Measurements from ENCODE around the gene WDR20. TPM values are rescaled to one million over a fixed set of nuclear protein-coding genes. Genes with fewer than 3 reads are reported as not detected.
"Not testable (repeated sequence)": the region's sequence is repeated elsewhere in the genome, so short reads cannot be mapped to it uniquely, and the experiment has no call there.

WDR20 gene
- total and polyA plus RNA-seq, 10 of the 15 experiments (the other 5 are each of a cell fraction or from before 2014, with no cell fraction given): 9.1 to 25.9 (median 18.4) TPM

- FAIRE-seq: no peak
These were observed 11.0 kb downstream of the WDR20 start for GRCh38 chr14:102150744-102151143.

DNA sequence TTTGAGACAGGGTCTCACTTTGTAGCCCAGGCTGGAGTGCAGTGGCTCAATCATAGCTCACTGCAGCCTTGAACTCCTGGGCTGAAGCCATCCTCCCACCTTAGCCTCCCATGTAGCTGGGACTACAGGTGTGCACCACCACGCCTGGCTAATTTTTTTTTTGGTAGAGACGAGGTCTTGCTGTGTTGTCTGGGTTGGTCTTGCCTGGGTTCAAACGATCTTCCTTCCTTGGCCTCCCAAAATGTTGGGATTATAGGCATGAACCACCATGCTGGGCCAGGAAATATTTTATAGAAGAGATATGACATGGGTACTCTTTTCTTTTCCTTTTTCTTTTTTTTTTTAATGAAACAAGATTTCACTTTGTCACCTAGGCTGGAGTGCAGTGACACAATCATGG lies 11.7 kb downstream of the WDR20 start:
- H3K27me3 ChIP-seq (replicated peaks in 1 of 2; ENCODE audit: control insufficient read depth in 2 of 2, insufficient read depth in 2 of 2, low read length in 1 of 2); FAIRE-seq; H3K4me3 ChIP-seq; ATAC-seq; H2AFZ ChIP-seq (ENCODE audit: control insufficient read depth, low read depth, low read length); SMC1A ChIA-PET (ENCODE audit: uncharacterized antibody, unreplicated experiment); CTCF ChIA-PET; H3K4me1 ChIP-seq (ENCODE audit: control insufficient read depth, insufficient read depth, low read length); DNase-seq (ENCODE audit: low read depth, low spot score); H3K9ac ChIP-seq (ENCODE audit: control insufficient read depth, insufficient read depth, low read length); RAD21 ChIA-PET (ENCODE audit: unreplicated experiment); intact Hi-C loops (cut with micrococcal nuclease; ENCODE audit: unreplicated experiment); in situ Hi-C loops (cut with MboI); H3K36me3 ChIP-seq (ENCODE audit: control insufficient read depth in 2 of 2, insufficient read depth in 2 of 2, low read length in 1 of 2); BruUV-seq (replicated peaks); H3K27ac ChIP-seq (ENCODE audit: control insufficient read depth, insufficient read depth); H3K4me2 ChIP-seq (ENCODE audit: control insufficient read depth, insufficient read depth); H4K20me1 ChIP-seq (ENCODE audit: control insufficient read depth, insufficient read depth); H3K9me3 ChIP-seq (replicated peaks; ENCODE audit: control insufficient read depth, insufficient read depth, low read length): not testable (repeated sequence)
- POLR2A ChIA-PET: interaction anchor here (0.6 kb wide), 1 partner anchor 40 kb away, joined by 4 read pairs; no protein-coding TSS in a partner anchor
- 95% methylated on average over 3 of the region's 3 CpGs for WGBS (ENCODE audit: insufficient coverage, insufficient replicate concordance, low lambda C conversion rate, missing lambda C conversion rate)
- H3K79me2 ChIP-seq (ENCODE audit: control insufficient read depth, insufficient read depth, low read length): peaks cover 34% of the 10 kb centered on the region

More at GRCh38 chr14:102150744-102151143, 11.0 kb downstream of the WDR20 start:
- 86% methylated on average over 1 of the region's 1 CpG for WGBS (ENCODE audit: insufficient coverage, insufficient replicate concordance, low lambda C conversion rate, missing lambda C conversion rate)
- ChIA-PET SMC1A (ENCODE audit: uncharacterized antibody, unreplicated experiment) (interaction anchor here (1.0 kb wide), 1 partner anchor 51 kb away, joined by 3 read pairs; no protein-coding TSS in a partner anchor), RAD21 (ENCODE audit: unreplicated experiment) (no interaction called here), CTCF (no interaction called here), POLR2A (interaction anchor here (0.7 kb wide), 1 partner anchor 9 kb away, joined by 5 read pairs; no protein-coding TSS in a partner anchor)
- H3K4me2 ChIP-seq (ENCODE audit: control insufficient read depth, insufficient read depth): no peak overlapping the region
- H3K9me3 ChIP-seq (replicated peaks; ENCODE audit: control insufficient read depth, insufficient read depth, low read length): no peaks in the 10 kb centered on the region; the same call in 2 of the 3 replicates
- H3K4me1 ChIP-seq (ENCODE audit: control insufficient read depth, insufficient read depth, low read length): peaks cover 4% of the 10 kb centered on the region; the same call in 1 of the 2 replicates
- intact Hi-C loops (cut with micrococcal nuclease; ENCODE audit: unreplicated experiment): no loop called here
- no peak overlapping the region for H2AFZ ChIP-seq (ENCODE audit: control insufficient read depth, low read depth, low read length)
- H3K79me2 ChIP-seq (ENCODE audit: control insufficient read depth, insufficient read depth, low read length): peaks cover 37% of the 10 kb centered on the region
- H3K9ac ChIP-seq (ENCODE audit: control insufficient read depth, insufficient read depth, low read length): no peak overlapping the region
- BruUV-seq (replicated peaks): TSS peak; percentile 38
- no peak overlapping the region for H3K27ac ChIP-seq (ENCODE audit: control insufficient read depth, insufficient read depth)
- in situ Hi-C loops (cut with MboI): no loop called here
- H3K36me3 ChIP-seq (ENCODE audit: control insufficient read depth in 2 of 2, insufficient read depth in 2 of 2, low read length in 1 of 2): peaks cover 0 to 7% of the 10 kb centered on the region in 2 experiments; a peak in 2 of 4 replicates
- DNase-seq (ENCODE audit: low read depth, low spot score) (no peak), ATAC-seq (no peak)
- H4K20me1 ChIP-seq (ENCODE audit: control insufficient read depth, insufficient read depth): peaks cover 3% of the 10 kb centered on the region; the same call in 1 of the 2 replicates
- no peak for TF ChIP-seq ESRRA (IDR thresholded peaks at IDR 0.05; ENCODE audit: low read length)
- no peak for TF ChIP-seq ASH2L (IDR thresholded peaks at IDR 0.05; ENCODE audit: borderline replicate concordance, low read depth)
- no peak for TF ChIP-seq SP1 (IDR thresholded peaks at IDR 0.05; ENCODE audit: low read depth, low read length)
- no peak for TF ChIP-seq ZBTB40 (IDR thresholded peaks at IDR 0.05; ENCODE audit: borderline replicate concordance)
- no peak for TF ChIP-seq SIN3A (IDR thresholded peaks at IDR 0.05; ENCODE audit: low read depth, low read length)
- no peak for TF ChIP-seq ATF7 (IDR thresholded peaks at IDR 0.05; ENCODE audit: low read depth)
- no peak for TF ChIP-seq NBN (IDR thresholded peaks at IDR 0.05)
- no peak for TF ChIP-seq NFIC (IDR thresholded peaks at IDR 0.05; ENCODE audit: low read depth, low read length)
- no peak for TF ChIP-seq EZH2 (IDR thresholded peaks at IDR 0.05; ENCODE audit: borderline replicate concordance, control insufficient read depth, low read depth, low read length)
- H3K27me3 ChIP-seq (replicated peaks in 1 of 2; ENCODE audit: control insufficient read depth in 2 of 2, insufficient read depth in 2 of 2, low read length in 1 of 2): no peaks in the 10 kb centered on the region
- no peak overlapping the region for H3K4me3 ChIP-seq

Measured in GM12878 (cell line).